NCI-H460 (cell line): Measurements from ENCODE around the gene SLC38A10. TPM values are rescaled to one million over a fixed set of nuclear protein-coding genes. Genes with fewer than 3 reads are reported as not detected.

Experiments used
- DNase-seq: peaks from one replicate; pipeline ENCODE4 v3.0.0-alpha.2; 2016; ENCODE audit warnings: low read depth; ENCODE audit errors: extremely low read depth
- polyA plus RNA-seq: library from polyadenylated mRNA; depleted of rRNA; stranded (reverse); fragments of >200 nt; gene quantifications from 2 replicates; pipeline ENCODE4 v1.2.3, GENCODE V29; 2014; cell fraction: nucleus; rRNA removed
- total RNA-seq: library from RNA; depleted of rRNA; stranded (reverse); fragments of >200 nt; shearing (Covaris generic); gene quantifications from 2 replicates; pipeline ENCODE4 v1.2.3, GENCODE V29; 2014; rRNA removed

Gene SLC38A10
- total RNA-seq: 41.8 and 49.3 TPM in 2 replicates
- polyA plus RNA-seq: 118 and 138 TPM in 2 replicates

DNA sequence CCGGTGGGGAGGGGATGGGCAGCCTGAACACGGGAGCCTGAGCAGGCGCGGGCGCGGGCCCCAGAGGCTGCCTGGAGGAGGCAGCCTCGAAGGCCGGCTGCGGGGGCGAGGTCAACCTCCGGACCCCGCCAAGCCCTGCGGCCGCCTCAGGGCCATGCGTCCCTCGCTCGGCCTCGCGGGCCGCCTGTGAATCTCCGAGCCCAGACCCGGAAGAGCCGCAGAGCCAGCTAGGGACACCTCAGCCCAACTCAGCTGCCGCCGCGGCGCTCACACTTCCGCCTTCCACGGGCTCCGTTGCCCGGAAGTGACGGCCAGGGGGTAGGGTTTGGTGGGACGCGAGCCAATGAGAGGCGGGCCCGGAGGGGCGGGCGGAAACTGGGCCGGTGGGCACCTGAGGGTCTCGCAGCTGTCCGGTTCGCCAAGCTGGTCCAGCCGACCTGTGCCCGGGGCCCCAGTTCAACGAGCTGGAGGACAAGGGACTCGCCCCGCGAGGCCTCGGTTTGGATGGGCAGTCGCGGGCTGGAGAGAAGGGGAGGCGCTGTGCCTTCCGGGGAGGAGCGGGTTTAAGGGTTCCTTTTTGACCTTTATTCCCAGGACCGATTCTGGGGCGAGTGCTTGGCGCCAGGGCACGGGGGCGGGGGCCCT is at the start of gene SLC38A10:
SLC38A10 (minus strand) TSS at position 277 of the 645 bp plus-strand sequence. CDS start 386 bp downstream, outside the sequence.
- peak; percentile 79 for DNase-seq

DNA sequence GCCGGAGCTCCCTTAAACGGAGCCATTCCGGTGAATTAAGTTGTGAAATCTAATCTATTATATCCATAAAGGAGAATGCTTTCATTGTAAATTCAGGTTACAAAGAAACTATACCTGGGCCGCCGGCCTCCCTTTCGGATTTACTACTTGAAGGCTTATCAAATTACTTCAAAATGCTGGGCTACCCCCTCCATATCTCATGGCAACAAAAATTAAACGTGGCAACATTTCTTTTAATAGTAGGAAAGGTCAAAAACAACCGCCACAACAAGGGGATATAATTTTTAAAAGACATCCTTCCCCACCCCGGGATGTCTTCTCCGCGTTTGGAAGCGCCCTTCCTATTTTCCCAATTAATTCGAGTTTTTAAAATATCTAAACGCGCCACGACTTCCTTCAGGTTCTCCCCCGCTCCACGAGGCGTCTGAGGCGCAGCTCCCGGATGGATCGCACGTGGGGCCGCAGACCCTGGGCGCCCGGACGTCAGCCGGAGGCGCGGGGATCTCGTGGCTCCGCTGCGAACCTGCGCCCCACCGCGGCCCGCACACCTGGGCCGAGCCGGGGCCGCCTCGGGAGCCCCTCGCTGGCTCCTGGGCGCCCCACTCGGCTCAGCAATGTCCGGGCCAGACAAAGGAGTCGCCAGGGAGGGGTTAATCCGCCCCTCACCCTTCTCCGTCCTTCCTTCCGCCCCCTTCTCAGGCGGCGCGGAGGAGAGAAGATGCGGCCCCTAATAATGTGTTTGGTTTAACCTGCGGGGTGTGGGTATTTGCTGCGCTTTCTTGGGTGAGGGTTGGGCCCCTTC is 47.4 kb upstream of the SLC38A10 start:
- DNase-seq: no peak

DNA sequence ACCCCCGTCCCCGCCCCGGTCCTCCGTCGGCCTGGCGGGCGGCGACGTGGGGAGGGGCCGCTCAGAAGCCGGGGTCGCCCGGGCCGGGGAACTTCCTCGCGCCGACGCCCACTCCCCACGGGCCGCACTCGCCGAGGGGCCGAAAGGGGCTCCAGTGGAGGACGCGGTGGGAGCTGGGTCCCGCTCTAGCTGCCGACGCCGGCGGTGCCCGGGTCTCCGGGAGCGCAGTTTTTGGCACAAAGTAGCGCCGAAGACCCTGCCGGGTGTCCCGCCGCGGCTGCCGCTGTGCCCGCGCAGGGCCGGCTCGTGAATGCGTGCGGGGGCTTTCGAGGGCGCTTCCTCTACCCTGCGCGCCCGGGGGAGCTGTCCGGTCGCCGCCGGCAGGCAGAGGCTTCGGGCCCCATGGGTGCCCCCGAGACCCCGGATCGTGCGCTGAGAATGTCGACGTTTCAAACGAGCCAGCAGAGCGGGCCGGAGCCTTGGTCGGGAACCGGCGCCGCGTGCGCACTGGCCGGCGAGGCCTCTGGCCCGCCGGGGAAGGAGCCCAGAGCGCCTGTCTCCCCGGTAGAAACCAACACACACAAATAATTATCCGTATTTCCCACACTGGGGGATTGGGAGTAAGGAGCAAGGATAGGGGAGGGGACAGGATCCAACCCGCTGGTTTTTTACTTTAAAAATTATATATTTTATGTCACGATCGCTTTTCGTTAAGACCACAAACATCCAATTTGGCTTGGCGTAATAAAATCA is 46.6 kb upstream of the SLC38A10 start:
- DNase-seq: no peak

DNA sequence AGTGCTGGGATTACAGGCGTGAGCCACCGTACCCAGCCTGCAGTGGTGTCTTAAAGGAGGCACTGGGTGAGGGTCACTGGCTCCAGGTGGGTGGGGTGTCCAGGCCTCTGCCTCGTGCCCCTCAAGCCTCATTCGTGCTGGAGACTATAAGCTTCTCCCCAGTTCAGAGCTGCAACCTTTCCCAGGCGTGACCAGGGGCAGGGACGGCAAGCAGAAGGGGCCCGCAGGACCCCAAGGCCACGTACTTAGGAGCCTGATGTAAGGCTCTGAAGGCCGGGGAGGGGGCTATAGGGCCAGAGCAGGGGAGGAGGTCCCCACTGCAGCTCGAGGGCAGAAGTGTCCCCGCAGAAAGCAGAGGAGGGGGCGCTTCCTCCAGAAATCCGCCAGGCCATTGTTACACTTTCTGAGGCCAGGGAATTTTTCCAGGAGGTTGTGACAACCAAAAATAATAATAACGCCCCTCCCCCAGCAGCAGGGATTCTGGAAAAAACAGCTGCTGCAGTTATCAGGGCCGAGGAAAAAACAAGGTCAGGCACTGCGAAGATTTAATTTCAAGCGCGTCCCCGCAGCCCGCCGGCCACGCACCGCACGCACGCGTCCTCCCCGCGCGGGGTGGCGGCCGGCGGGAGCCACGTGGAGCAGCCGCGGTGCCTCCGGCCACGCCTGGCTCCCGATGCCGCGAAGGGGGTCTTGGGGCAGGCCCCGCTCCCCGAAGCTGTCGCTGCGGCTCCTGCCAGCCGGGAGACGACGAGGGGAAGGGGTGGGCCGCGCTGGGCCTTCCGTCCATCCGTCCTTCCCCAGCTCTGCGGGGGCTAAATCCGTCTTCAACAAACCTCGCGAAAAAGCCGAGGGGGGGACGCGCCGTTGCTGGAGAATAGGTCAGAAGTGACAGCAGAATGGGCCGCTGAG is 45.8 kb upstream of the SLC38A10 start:
- no peak for DNase-seq

DNA sequence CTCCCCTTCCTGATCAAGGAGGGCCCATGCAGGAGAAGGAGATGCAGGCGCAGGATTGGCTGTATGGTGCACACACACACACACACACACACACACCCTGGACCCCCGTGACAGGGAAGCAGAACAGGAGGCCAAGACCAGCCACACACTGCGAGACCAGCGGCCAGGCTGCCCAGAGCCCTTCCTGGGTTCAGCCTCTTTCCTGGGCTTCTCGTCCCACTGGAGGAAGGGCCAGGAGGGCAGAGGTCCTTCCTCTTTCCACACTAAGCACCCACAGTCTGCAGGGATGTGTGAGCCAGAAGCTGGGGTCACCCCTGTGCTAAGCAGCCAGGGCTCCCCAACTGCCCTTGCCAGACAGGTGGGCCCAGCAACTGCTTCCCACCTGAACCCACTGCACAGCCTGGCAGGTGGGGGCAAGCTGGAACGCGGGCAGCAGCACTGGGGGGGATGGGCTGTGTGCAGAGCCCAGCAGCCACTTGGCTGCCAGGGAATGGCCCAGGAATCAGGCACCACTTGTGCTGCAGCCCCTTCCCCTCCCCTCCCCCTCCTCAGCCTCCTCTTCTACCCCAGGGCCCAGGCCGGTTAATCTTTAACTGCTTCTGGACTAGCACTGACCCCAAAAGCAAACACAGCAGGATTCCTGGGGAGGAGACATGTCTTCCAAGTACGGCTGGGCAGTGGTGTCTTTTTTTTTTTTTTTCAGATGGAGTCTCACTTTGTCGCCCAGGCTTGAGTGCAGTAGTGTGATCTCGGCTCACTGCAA is 44.6 kb upstream of the SLC38A10 start:
- no peak for DNase-seq

DNA sequence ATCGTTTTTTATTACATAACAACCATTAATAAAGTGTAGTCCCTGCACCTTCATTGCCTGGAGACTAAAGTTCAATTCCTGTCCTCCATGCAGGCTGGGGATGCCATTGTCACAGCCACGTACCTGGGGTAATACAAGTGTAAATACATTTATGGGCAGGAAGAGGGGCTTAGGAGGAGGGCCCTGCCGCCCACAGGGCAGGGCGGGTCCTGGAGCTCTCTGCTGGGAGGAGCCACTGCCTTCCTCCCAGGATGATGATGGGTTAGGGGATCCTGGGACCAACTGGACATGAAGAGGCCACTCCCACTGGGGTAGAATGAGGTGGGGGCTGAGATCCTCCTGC is 44.1 kb upstream of the SLC38A10 start:
- DNase-seq: no peak

DNA sequence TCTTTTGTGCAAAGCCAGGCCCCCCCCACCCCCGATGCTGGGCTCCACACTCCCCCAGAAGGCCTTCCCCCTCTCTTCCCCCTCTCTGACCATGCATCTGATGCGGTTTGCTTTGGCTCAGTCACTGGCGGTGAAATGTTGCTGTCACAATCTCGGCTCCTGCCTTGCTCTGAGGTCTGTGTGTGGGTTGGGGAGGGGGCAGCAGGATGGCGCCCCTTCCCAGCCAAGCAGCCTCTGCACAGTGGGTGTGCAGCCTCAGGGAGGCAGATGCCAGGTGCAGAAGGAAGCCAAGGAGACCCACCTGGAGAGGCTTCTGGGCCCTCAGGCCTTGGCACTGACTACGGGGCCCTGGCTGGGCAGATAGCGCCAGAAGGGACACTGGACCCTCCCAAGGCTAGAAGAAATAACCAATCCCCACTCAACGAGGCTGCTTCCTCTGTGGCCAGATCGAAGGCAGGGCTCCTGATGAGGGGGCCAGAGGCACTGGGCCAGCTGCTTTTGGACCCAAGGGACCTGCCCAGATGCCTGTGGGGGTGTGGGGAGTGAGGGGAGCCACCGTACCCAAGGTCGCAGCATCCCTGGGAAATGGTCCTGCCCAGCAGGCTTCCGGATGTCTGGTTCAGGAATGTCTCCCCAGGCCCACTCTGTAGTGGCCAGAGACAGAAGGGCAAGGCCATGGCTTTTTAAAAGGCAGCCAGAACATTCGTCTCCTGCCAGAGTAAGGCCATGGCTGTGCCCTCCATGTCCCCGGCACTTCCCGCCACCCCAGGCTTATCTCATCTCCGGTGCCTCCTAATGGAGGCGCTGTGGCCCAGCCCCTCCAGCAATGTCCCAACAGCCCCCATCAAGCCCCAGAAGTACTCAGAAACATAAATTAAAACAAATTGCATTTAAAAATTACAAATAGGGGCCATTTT is 43.4 kb upstream of the SLC38A10 start:
- no peak for DNase-seq

DNA sequence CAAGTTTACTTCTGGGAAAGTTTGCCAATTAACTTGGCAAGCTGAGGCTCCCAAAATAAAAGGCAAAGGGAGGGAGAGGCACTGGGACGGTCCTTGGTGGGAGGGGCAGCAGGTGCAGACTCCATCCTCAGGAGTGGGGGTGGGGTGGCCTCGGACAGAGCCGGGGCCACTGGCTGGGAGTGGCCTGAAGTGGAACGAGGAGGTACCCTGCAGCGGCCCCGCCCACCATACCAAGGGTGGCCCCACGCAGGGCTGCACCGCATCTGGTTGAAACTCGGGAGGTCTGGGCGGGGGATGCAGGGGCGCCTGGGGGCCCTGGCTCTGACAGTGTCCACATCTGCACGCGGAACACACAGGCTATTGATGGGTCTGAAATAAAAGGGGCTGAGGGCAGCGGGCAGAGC is 42.4 kb upstream of the SLC38A10 start:
- DNase-seq: no peak

DNA sequence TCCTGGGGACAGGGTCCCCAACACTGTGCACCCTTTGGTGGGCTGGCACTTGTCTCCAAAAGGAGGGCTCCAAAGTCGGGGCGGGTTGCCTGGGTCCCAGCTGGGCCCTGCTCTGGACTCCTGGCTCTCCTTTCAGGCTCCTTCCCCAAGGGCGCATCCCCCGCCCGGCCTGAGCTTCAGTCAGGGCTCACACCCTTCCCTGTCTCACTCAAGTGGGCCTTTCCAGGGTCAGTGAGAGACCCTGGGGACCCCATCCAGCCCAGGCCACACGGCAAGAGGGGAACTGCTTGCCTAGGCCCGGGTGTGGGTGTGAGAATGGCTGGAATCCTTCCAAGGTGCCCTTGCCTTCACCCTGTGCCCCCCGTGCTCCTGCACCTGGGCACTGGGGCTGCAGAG is 41.8 kb upstream of the SLC38A10 start:
- no peak for DNase-seq

DNA sequence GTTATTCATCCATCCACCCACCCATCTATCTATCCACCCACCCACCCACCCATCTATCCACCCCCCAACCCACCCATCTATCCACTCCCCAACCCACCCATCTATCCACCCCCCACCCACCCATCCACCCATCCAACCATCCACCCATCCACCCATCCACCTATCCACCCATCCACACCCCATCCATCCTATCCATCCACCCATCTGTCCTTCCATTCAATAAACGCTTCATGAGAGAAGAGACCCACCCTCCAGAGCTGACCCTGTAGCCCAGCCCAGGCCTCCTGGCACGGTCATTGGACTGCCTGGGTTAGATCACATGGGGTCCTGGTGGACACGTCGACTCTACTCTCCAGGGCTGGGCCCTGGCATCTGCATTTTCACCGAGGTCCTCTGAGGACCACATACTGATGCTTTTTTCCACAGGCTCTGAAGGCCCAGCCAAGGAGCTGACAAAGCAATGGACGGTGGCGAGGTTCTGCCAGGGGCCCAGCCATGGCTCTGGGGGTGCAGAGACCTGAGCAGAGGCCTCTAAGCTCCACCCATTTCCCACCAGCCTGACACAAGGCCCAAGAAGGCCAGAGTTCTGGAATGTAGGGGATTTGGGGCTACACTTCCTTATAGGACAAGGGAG is 41.3 kb upstream of the SLC38A10 start:
- DNase-seq: no peak

DNA sequence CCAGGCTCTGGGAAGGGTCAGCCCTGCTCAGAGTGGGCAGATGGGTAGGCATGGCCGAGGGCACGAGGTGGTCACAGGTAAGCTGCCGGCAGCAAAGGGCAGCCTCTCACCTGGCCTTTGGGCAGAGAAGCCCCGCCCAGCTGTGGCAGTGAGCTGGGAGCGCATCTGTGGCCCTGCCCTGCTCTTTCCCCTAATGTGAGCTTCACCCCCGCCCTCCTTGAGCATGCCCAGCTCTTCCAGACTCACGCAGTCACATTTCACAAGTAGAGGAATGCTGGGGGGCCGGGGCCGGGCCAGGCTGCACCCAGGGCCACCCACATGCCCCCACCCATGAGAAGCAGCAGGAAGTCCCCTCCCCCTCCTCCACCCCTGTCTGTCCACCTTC is 40.7 kb upstream of the SLC38A10 start:
- no peak for DNase-seq

DNA sequence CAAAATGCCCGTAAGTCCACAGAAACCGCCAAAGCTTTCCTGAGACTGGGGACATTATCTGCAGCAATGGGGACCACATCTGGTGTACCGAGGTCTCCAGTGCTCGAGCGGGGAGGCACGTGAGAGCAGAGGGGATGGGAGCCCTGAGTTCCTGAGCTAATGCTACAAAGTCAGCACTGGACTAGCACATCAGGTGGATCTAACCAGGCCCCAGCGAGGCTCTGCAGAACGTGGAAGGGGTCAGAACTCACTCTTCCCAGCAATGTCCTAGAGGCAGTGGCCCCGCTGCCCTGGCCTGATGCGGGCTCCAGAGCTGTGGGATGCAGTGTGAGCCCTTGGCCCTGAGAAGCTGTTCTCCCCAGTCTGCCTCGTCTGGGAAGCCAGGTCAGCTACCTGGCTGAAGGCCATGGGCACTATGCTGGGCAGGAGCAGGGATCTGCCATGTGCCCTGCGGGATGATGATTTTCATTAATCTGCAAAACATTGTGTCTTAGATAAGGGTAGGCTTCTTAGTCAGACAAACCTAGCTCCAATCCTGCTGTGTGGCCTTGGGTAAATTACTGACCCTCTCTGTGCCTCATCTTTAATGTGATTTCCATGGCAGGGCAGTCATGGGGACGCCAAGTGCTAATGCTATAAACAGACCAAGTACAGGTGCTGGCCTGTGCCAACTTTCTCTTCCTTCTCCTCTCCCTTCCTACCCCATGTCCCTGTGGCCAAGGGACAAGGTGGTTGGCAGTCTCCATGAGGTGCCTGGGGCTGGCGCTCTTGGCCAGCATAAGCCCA is 40.1 kb upstream of the SLC38A10 start:
- DNase-seq: no peak

DNA sequence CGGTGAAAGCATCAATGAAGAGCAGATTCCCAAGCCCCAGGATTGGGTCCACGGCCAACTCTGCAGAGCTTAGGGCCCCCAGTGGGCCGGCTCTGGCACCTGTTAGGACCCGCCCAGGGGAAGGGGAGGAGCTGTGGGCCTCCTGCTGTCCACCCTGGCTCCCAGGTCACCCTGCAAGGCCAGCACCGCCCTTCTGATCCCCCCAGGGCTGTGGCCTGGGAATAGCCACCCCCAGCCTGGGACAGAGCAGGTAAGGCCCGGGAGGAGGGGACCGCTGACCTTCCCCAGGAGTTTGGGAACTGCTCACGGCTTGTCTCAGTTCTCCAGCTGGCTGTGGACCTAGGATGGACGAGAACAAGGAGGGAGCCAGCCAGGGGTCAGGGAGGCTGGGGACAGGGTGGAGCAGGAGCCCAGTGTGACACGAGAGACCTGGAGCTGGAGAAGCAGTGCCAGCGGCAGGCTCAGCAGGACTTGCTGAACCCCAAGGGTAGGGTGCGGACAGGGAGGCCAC is 39.3 kb upstream of the SLC38A10 start:
- no peak for DNase-seq

DNA sequence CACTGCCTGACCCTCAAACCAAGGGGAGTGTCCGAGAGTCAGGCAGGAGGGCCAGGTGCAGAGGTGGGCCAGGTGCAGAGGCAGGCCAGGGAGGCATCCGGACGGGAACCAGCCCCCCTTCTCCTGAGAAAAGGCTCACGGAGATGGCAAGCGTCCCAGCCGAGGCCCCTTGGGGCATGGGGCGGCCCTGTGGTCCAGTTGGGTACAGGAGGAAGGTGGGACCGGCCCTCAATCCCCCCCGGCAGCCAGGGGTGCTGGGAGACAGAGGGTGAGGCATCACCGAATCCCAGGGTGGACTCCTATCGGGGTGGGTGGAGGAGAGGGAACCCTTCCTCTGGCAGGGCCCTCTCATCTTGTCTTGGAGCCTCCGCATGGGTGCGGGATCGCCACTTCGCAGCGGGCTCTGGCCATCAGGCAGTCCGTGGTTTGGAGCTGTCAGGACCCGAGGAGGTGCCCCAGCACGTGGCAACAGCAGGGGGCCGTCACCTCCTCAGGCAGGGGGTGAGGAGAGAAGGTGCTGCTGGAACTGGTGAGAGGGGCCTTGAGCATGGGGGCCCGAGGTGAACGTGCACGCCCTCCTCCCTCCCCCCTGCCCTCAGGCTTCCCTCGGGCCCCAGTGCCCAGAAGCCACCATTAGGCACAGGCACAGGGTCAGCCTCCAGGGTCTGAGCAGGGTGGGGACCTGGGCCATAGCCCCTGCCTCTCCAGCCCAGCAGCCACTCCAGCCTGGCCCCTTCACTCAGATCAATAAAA is 38.7 kb upstream of the SLC38A10 start:
- DNase-seq: no peak

DNA sequence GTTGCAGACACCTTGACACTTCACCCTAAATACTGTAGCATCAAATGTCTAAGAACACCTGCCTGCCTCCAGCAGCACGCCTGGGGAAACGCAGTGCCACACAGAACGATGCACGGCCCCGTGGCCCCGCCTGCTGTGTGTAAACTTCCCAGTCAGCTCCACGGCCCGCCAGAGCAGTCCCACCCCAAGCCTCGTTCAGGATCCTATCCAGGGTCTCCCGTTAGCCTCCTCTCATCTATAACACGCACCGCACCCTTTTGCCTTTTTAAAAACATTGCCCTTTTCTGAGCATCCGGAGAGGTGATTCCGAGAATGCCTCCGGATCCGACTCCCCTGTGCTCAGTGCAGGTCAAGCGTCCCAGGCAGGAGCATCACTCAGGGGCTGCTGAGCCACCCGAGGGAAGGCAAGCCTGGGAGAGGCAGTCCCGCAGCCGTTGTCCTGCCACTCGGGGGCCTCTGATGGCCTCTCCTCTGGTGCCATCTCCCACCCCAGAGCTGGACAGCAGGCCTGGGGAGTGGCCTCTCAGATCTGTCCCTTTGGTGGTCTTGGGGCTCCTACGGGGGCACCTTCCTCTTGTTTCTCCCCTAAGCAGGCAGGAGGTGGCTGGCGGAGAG is 37.9 kb upstream of the SLC38A10 start:
- no peak for DNase-seq
